SU-DHL-6 (cell line): ENCODE measurements around the gene PRODH2.

ENCODE experiments used
- H2AFZ ChIP-seq: fragments of 200-600 bp; sonication (generic); 2 replicates; pipeline ENCODE4 v1.6.1; 2014; ENCODE audit warnings: low read depth, mild to moderate bottlenecking, moderate library complexity, mixed read lengths, antibody characterized with exemption, low read length; ENCODE audit not compliant: severe bottlenecking
- H3F3A ChIP-seq: fragments of 200-600 bp; shearing (Covaris generic); 2 replicates; pipeline ENCODE4 v1.6.0; 2016; ENCODE audit warnings: antibody characterized with exemption, mild to moderate bottlenecking; ENCODE audit not compliant: insufficient read depth
- H3K27ac ChIP-seq: fragments of 200-600 bp; sonication (generic); 2 replicates; pipeline ENCODE4 v1.5.1; 2016; ENCODE audit warnings: low read depth, mild to moderate bottlenecking, low read length, moderate library complexity, mixed read lengths
- H3K27me3 ChIP-seq: fragments of 200-600 bp; sonication (generic), shearing (Covaris generic); 2 replicates; pipeline ENCODE4 v1.6.0; 2014; ENCODE audit warnings: mild to moderate bottlenecking, low read length
- H3K36me3 ChIP-seq: fragments of 200-600 bp; sonication (generic); 2 replicates; pipeline ENCODE4 v1.6.1; 2014; ENCODE audit warnings: mild to moderate bottlenecking, low read length, mixed read lengths
- H3K4me2 ChIP-seq: fragments of 300-600, 200-600 bp; shearing (Covaris generic), sonication (generic); 2 replicates; pipeline ENCODE4 v1.6.0; 2014; ENCODE audit warnings: low read length, low read depth, mild to moderate bottlenecking; ENCODE audit not compliant: poor library complexity, severe bottlenecking
- H3K4me3 ChIP-seq: fragments of 200-600 bp; sonication (generic); 2 replicates; pipeline ENCODE4 v1.5.1; 2014; ENCODE audit warnings: antibody characterized with exemption, low read length, mild to moderate bottlenecking, mixed read lengths; ENCODE audit not compliant: insufficient read depth, poor library complexity, severe bottlenecking
- H3K79me2 ChIP-seq: fragments of 200-600 bp; sonication (generic); 2 replicates; pipeline ENCODE4 v1.6.1; 2014; ENCODE audit warnings: mild to moderate bottlenecking, low read length, moderate library complexity; ENCODE audit not compliant: insufficient read depth
- H3K9ac ChIP-seq: fragments of 200-600 bp; sonication (generic); 2 replicates; pipeline ENCODE4 v1.7.0; 2014; ENCODE audit warnings: mild to moderate bottlenecking, low read length
- H3K9me2 ChIP-seq: fragments of 200-600 bp; sonication (generic); replicated peaks from 2 replicates; pipeline ENCODE4 v1.6.1; 2014; ENCODE audit warnings: low read length; ENCODE audit not compliant: insufficient read depth
- H3K9me3 ChIP-seq: fragments of 200-600 bp; sonication (generic); 2 replicates; pipeline ENCODE4 v1.6.1; 2014; ENCODE audit warnings: low read length, mixed read lengths; ENCODE audit not compliant: insufficient read depth
- H4K20me1 ChIP-seq: fragments of 200-600 bp; sonication (generic); 2 replicates; pipeline ENCODE4 v1.6.1; 2014; ENCODE audit warnings: low read depth, mild to moderate bottlenecking, antibody characterized with exemption, low read length, moderate library complexity, mixed read lengths
- CTCF ChIP-seq: fragments of 200-600 bp; sonication (generic); IDR thresholded peaks from one replicate; pipeline ENCODE4 v1.5.1; 2017; ENCODE audit warnings: antibody characterized with exemption, mild to moderate bottlenecking, low read length, moderate library complexity; ENCODE audit not compliant: insufficient read depth, poor library complexity, severe bottlenecking
- EZH2phosphoT487 ChIP-seq: fragments of 200-600 bp; sonication (generic), shearing (Covaris generic); conservative IDR thresholded peaks from 2 replicates; pipeline ENCODE4 v1.6.1; 2018; ENCODE audit warnings: mild to moderate bottlenecking, antibody characterized with exemption, low read length, moderate library complexity, mixed read lengths

Gene PRODH2

GRCh38 chr19:35793381-35794165 is 19.1 kb downstream of the PRODH2 start:
- Histone ChIP-seq H4K20me1 (no peaks in the 10 kb centered on the region), H2AFZ (no peak overlapping the region), H3K9me3 (no peaks in the 10 kb centered on the region), H3F3A (no peaks in the 10 kb centered on the region), H3K9me2 (no peaks in the 10 kb centered on the region), H3K36me3 (no peaks in the 10 kb centered on the region), H3K79me2 (no peaks in the 10 kb centered on the region), H3K27ac (no peak overlapping the region), H3K27me3 (no peaks in the 10 kb centered on the region), H3K4me2 (no peak overlapping the region), H3K4me3 (no peak overlapping the region), H3K9ac (no peak overlapping the region)
- TF ChIP-seq CTCF (no peak), EZH2phosphoT487 (no peak)

- Histone ChIP-seq H3K27me3 (no peaks in the 10 kb centered on the region), H3K9ac (no peak overlapping the region), H2AFZ (no peak overlapping the region), H3K9me2 (no peaks in the 10 kb centered on the region), H4K20me1 (no peaks in the 10 kb centered on the region), H3K79me2 (no peaks in the 10 kb centered on the region), H3K4me2 (no peak overlapping the region), H3K36me3 (no peaks in the 10 kb centered on the region), H3K4me3 (no peak overlapping the region), H3F3A (no peaks in the 10 kb centered on the region), H3K9me3 (no peaks in the 10 kb centered on the region), H3K27ac (no peak overlapping the region)
- TF ChIP-seq CTCF: no peak
- TF ChIP-seq EZH2phosphoT487: no peak
Measured at GRCh38 chr19:35792888-35793287, 19.8 kb downstream of the PRODH2 start.

- Histone ChIP-seq H3K4me2 (no peak overlapping the region), H3K36me3 (no peaks in the 10 kb centered on the region), H3K4me3 (no peak overlapping the region), H4K20me1 (no peaks in the 10 kb centered on the region), H2AFZ (no peak overlapping the region), H3K27me3 (no peaks in the 10 kb centered on the region), H3F3A (no peaks in the 10 kb centered on the region), H3K27ac (no peak overlapping the region), H3K9me2 (no peaks in the 10 kb centered on the region), H3K9me3 (no peaks in the 10 kb centered on the region), H3K79me2 (no peaks in the 10 kb centered on the region), H3K9ac (no peak overlapping the region)
- TF ChIP-seq EZH2phosphoT487 (no peak), CTCF (no peak)
Measured at GRCh38 chr19:35792312-35792711, 20.3 kb downstream of the PRODH2 start.
